ENCODE measurements around the gene HSD3B2. TPM values are rescaled to one million over a fixed set of nuclear protein-coding genes. Genes with fewer than 3 reads are reported as not detected.

The HSD3B2 gene
- total and polyA plus RNA-seq, 2 of the 13 experiments (the other 11 are each of a cell fraction or from before 2014, with no cell fraction given), result 0.20 TPM; not detected in 1

DNA sequence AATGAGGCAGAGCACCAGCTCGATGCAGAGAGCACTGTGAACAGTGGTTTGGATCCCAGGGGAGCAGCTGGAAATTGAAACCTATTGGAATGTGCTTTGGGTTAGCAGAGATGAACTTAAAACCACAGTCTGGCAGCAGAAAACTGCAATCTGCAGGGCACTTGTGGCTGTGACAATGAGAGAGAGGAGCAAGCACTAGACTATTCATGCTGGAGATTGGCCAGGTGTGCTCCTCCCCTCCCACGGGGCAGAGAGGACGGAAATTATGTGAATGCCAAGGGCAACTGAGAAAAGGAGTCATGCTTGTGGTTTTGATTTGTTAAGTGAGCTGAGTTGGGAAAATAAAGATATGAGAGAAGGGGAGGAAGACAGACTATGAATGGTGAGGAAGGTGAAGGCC lies 38.1 kb downstream of the HSD3B2 start:
- H3K9me3 ChIP-seq (ENCODE audit: low read length), result no peaks in the 10 kb centered on the region
- no peak overlapping the region for H3K9ac ChIP-seq (ENCODE audit: insufficient read depth, low read depth, low read length)
- H3K27ac ChIP-seq (ENCODE audit: extremely low read length, insufficient read depth, low read length), result no peak overlapping the region
- ATAC-seq (no peak), FAIRE-seq (no peak), DNase-seq (ENCODE audit: low spot score) (no peak)
- in situ Hi-C loops (cut with HindIII; ENCODE audit: extremely low pct_ligation_motif_present, low pct_unique_long_range_greater_than_20kb) (no loop called here), intact Hi-C loops (cut with micrococcal nuclease; ENCODE audit: unreplicated experiment) (no loop called here)
- H2AFZ ChIP-seq (ENCODE audit: low read length), result no peak overlapping the region
- no peak overlapping the region for H3K4me2 ChIP-seq (ENCODE audit: low read depth, low read length)
- BruUV-seq (replicated peaks), result no TSS peak
- POLR2A ChIA-PET, result no interaction called here
- WGBS (ENCODE audit: low lambda C conversion rate), result 35% methylated on average over 3 of the region's 3 CpGs
- H3K36me3 ChIP-seq (replicated peaks in 1 of 2; ENCODE audit: control insufficient read depth in 1 of 2, insufficient read depth in 2 of 2, low read length in 2 of 2), result no peaks in the 10 kb centered on the region
- no peaks in the 10 kb centered on the region for H4K20me1 ChIP-seq (ENCODE audit: insufficient read depth, low read length)
- CTCF ChIA-PET (ENCODE audit: low intra/inter-chr PET ratio, low total read pairs), result no interaction called here
- TF ChIP-seq ZNF136 (CRISPR knock-in tag; IDR thresholded peaks at IDR 0.05; ENCODE audit: low read depth), result no peak
- TF ChIP-seq ZNF577 (CRISPR knock-in tag; IDR thresholded peaks at IDR 0.05; ENCODE audit: borderline replicate concordance, low read depth), result no peak
- TF ChIP-seq RFX1 (IDR thresholded peaks at IDR 0.05), result no peak
- no peak for TF ChIP-seq BRD4 (CRISPR knock-in tag; IDR thresholded peaks at IDR 0.05)
- no peak for TF ChIP-seq ZNF263 (CRISPR knock-in tag; IDR thresholded peaks at IDR 0.05)
- TF ChIP-seq FOXM1 (CRISPR knock-in tag; IDR thresholded peaks at IDR 0.05), result no peak
- no peak for TF ChIP-seq ZBTB8A (CRISPR knock-in tag; IDR thresholded peaks at IDR 0.05; ENCODE audit: borderline replicate concordance, low read depth)
- no peak for TF ChIP-seq SOX6 (IDR thresholded peaks at IDR 0.05)
- TF ChIP-seq SOX6 (CRISPR knock-in tag; IDR thresholded peaks at IDR 0.05), result no peak
- TF ChIP-seq NR3C1 (CRISPR knock-in tag; IDR thresholded peaks at IDR 0.05), result no peak
- TF ChIP-seq NFYC (CRISPR knock-in tag; IDR thresholded peaks at IDR 0.05), result no peak
- TF ChIP-seq NFIC (IDR thresholded peaks at IDR 0.05; ENCODE audit: low read length), result no peak
- H3K4me1 ChIP-seq (ENCODE audit: insufficient read depth, low read length), result 0 out of 2 replicates have a peak, but pooled peaks cover 7% of the 10 kb centered on the region
- H3K4me3 ChIP-seq (replicated peaks in 1 of 3; ENCODE audit: insufficient read depth in 1 of 3, low read depth in 2 of 3, low read length in 3 of 3), result no peak overlapping the region
- no peaks in the 10 kb centered on the region for H3K27me3 ChIP-seq (ENCODE audit: control insufficient read depth in 1 of 2, insufficient read depth in 2 of 2, low read length in 2 of 2)
- no peaks in the 10 kb centered on the region for H3K79me2 ChIP-seq (ENCODE audit: insufficient read depth, low read length)

- Histone ChIP-seq H2AFZ (ENCODE audit: low read length) (no peak overlapping the region), H3K4me3 (replicated peaks in 1 of 3; ENCODE audit: insufficient read depth in 1 of 3, low read depth in 2 of 3, low read length in 3 of 3) (no peak overlapping the region), H3K4me2 (ENCODE audit: low read depth, low read length) (no peak overlapping the region), H3K27me3 (ENCODE audit: control insufficient read depth in 1 of 2, insufficient read depth in 2 of 2, low read length in 2 of 2) (no peaks in the 10 kb centered on the region), H3K4me1 (ENCODE audit: insufficient read depth, low read length) (peaks cover 22% of the 10 kb centered on the region), H3K9me3 (ENCODE audit: low read length) (no peaks in the 10 kb centered on the region), H3K79me2 (ENCODE audit: insufficient read depth, low read length) (no peaks in the 10 kb centered on the region), H3K9ac (ENCODE audit: insufficient read depth, low read depth, low read length) (no peak overlapping the region), H3K27ac (ENCODE audit: extremely low read length, insufficient read depth, low read length) (no peak overlapping the region), H3K36me3 (replicated peaks in 1 of 2; ENCODE audit: control insufficient read depth in 1 of 2, insufficient read depth in 2 of 2, low read length in 2 of 2) (no peaks in the 10 kb centered on the region), H4K20me1 (ENCODE audit: insufficient read depth, low read length) (no peaks in the 10 kb centered on the region)
- FAIRE-seq, result no peak
- TF ChIP-seq ZNF329 (CRISPR knock-in tag; IDR thresholded peaks at IDR 0.05; ENCODE audit: low read depth), result no peak
- no peak for TF ChIP-seq GTF2F1 (IDR thresholded peaks at IDR 0.05; ENCODE audit: low read length)
- no peak for TF ChIP-seq E2F2 (CRISPR knock-in tag; IDR thresholded peaks at IDR 0.05; ENCODE audit: borderline replicate concordance)
- DNase-seq (ENCODE audit: low spot score), result no peak
- no TSS peak for BruUV-seq (replicated peaks)
- in situ Hi-C loops (cut with HindIII; ENCODE audit: extremely low pct_ligation_motif_present, low pct_unique_long_range_greater_than_20kb), result no loop called here
- ATAC-seq, result no peak
- ChIA-PET POLR2A (no interaction called here), CTCF (ENCODE audit: low intra/inter-chr PET ratio, low total read pairs) (no interaction called here)
- 23% methylated on average over 2 of the region's 2 CpGs for WGBS (ENCODE audit: low lambda C conversion rate)
- intact Hi-C loops (cut with micrococcal nuclease; ENCODE audit: unreplicated experiment), result no loop called here
These were observed 48.0 kb downstream of the HSD3B2 start for GRCh38 chr1:119462964-119463363.

Measured in HepG2 (cell line).